Neural progenitor cell (in vitro differentiated cells): ENCODE results near the gene DEUP1.

Source experiments
- EZH2 ChIP-seq: fragments of 200-600 bp; sonication (generic); IDR thresholded peaks from 2 replicates; pipeline ENCODE4 v1.6.1; 2017; ENCODE audit warnings: antibody characterized with exemption, mild to moderate bottlenecking, moderate library complexity
- EZH2phosphoT487 ChIP-seq: fragments of 200-600 bp; sonication (generic); IDR thresholded peaks from 2 replicates; pipeline ENCODE4 v1.6.1; 2017; ENCODE audit warnings: antibody characterized with exemption
- TF ChIP-seq, protein P1 (sequence below): fragments of 200-600 bp; sonication (generic); IDR thresholded peaks from 2 replicates; pipeline ENCODE4 v1.5.1; 2017; ENCODE audit warnings: antibody characterized with exemption, mild to moderate bottlenecking

DNA sequence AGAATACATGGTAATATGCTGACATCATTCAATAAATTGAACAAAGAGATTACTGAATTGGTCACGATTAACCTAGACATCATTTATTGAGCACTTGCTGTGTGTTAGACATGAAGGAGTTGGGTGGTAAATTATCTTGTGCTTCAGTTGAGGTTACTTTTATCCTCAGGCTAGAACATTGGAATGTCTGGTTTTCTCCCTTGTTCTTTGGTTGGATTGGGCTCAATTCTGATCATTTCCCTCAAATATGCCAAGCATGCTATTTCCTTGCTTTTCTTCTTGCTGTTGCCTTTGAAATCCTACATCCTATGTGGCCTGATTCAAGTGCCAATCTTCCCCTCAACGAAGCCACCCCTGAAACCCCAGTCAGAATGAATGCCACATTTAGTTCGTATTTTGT is 65.8 kb downstream of the DEUP1 start:
- TF ChIP-seq, protein P1, sequence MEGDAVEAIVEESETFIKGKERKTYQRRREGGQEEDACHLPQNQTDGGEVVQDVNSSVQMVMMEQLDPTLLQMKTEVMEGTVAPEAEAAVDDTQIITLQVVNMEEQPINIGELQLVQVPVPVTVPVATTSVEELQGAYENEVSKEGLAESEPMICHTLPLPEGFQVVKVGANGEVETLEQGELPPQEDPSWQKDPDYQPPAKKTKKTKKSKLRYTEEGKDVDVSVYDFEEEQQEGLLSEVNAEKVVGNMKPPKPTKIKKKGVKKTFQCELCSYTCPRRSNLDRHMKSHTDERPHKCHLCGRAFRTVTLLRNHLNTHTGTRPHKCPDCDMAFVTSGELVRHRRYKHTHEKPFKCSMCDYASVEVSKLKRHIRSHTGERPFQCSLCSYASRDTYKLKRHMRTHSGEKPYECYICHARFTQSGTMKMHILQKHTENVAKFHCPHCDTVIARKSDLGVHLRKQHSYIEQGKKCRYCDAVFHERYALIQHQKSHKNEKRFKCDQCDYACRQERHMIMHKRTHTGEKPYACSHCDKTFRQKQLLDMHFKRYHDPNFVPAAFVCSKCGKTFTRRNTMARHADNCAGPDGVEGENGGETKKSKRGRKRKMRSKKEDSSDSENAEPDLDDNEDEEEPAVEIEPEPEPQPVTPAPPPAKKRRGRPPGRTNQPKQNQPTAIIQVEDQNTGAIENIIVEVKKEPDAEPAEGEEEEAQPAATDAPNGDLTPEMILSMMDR = no peak
- no peak for TF ChIP-seq EZH2phosphoT487
- no peak for TF ChIP-seq EZH2
